Measurements from ENCODE around the gene ANAPC2.

The ANAPC2 gene, protein sequence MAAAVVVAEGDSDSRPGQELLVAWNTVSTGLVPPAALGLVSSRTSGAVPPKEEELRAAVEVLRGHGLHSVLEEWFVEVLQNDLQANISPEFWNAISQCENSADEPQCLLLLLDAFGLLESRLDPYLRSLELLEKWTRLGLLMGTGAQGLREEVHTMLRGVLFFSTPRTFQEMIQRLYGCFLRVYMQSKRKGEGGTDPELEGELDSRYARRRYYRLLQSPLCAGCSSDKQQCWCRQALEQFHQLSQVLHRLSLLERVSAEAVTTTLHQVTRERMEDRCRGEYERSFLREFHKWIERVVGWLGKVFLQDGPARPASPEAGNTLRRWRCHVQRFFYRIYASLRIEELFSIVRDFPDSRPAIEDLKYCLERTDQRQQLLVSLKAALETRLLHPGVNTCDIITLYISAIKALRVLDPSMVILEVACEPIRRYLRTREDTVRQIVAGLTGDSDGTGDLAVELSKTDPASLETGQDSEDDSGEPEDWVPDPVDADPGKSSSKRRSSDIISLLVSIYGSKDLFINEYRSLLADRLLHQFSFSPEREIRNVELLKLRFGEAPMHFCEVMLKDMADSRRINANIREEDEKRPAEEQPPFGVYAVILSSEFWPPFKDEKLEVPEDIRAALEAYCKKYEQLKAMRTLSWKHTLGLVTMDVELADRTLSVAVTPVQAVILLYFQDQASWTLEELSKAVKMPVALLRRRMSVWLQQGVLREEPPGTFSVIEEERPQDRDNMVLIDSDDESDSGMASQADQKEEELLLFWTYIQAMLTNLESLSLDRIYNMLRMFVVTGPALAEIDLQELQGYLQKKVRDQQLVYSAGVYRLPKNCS

GRCh38 chr9:137188490-137189296 is at the start of gene ANAPC2, which contains the start of gene SSNA1:
Gene ANAPC2, minus strand, starts transcription at chr9:137188560. Its CDS starts 28 bp downstream, at chr9:137188532.
Gene SSNA1, plus strand, starts transcription at chr9:137188676. Its CDS starts 51 bp downstream, at chr9:137188727.
- DNase-seq (ENCODE audit: low spot score): peak; percentile 92

DNA sequence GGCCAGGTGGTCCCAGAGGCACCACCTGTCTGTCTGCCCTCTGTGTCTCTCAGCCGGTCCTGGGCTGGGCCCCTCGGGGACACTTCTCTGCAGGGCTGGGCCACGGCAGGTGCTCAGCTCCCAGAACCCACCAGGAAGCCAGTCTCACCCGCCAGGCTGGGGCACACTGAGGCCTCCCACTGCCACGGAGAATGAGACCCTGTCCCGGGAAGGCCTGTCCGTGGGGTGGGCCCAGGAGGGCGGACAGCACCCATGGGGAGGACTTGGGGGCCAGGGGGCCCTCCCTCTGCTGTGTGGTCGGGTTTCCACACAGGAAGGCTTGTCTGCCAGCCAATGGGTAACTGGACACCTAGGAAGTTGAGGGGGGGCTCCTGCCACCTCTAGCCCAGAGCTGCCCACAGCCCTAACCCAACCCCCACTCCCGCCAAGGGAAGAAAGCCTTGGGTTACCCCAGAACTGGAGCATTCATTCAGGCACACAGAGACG is 48.6 kb upstream of the ANAPC2 start:
- DNase-seq (ENCODE audit: low spot score): no peak

GRCh38 chr9:137236238-137236935 is 48.0 kb upstream of the ANAPC2 start:
- peak; percentile 88 for DNase-seq (ENCODE audit: low spot score)

DNA sequence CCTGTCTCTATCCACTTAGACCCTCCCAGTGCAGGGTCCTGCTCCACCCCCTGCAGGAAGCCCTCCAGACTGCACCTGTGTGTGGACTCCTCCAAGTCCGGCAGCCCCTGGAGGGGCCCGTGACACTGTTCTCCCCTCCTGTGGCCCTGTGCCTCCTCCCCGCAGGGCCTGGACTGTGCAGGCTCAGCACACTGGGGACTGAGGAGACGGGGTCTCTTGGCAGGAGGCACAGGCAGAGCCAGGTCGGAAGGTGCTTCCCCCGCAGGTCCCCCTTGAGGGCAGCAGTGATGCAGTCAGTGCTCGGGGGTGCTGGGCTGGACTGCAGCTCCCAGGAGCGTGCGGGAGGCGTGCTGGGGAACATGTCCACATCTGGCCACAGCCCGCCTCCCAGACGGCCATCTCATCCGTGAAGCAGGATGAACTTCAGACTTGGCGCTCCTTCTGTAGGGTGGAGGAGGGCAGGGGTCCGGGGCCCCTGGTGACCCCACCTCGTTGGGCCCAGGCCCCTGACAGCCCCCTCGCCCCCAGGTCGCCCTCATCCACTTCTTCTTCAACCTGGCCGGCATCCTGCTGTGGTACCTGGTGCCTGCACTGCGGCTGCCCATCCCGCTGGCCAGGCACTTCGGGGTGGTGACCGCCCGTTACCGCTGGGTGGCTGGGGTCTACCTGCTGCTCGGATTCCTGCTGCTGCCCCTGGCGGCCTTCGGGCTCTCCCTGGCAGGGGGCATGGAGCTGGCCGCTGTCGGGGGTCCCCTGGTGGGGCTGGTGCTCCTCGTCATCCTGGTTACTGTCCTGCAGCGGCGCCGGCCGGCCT is 47.3 kb upstream of the ANAPC2 start:
- DNase-seq (ENCODE audit: low spot score): no peak

DNA sequence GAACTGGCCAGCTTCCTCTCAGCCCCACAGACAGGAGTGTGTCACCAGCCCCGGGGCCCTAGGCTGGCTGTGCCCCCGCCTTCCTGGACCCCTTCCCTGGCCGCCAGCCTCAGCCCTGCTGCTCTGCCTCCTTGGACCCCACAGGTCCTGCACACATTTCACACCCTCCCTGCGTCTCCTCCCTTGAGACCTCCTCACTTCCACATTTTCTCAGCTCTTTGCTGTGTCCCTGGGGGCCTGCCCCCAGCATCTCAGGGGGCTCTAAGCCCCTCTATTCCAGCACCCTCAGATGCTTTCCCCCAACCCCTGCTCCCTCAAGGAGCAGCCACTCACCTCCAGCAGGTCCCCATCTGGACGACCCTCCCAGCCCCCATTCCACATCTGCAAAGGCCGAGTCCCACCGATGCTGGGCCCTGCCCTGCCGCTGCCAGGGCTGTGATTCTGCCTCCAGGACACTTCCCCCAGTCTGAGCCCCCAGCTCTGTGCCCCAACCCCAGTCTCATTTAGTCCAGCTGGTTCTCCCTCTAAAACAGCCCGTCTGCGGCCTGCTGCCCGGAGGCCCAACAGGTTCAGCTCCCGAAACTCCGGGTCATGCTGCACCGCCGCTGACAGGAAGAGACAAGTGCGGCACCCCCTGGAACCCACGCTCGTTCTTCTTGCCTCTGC is 46.5 kb upstream of the ANAPC2 start:
- no peak for DNase-seq (ENCODE audit: low spot score)

GRCh38 chr9:137234055-137234697 is 45.8 kb upstream of the ANAPC2 start:
- DNase-seq (ENCODE audit: low spot score): no peak

DNA sequence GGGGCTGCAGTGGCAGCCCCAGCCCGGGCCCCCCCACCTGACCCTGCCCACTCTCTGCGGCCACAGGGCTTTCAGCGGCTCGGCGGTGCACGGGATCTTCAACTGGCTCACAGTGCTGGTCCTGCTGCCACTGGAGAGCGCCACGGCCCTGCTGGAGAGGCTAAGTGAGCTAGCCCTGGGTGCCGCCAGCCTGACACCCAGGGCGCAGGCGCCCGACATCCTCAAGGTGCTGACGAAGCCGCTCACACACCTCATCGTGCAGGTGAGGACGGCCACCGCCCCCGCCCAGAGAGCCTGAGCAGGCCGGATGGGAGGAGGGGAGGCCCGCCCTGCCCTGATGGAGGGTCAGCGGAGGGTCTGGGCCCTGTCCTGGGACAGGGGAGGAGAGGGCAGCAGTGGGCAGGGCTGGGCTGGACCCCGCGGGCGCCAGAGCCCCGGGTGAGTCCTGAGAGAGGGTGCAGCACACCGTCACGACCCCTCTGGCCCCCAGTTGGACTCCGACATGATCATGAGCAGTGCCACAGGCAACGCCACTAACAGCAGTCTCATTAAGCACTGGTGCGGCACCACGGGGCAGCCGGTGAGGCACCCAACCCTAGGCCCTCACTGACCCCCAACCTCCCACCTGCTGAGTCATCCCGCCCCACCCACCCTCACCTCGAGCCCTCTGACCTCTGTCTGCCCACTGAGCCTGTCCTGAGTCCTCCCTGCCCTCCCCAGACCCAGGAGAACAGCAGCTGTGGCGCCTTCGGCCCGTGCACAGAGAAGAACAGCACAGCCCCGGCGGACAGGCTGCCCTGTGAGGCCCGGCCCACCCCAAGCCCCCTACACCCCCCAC is 45.0 kb upstream of the ANAPC2 start:
- no peak for DNase-seq (ENCODE audit: low spot score)

DNA sequence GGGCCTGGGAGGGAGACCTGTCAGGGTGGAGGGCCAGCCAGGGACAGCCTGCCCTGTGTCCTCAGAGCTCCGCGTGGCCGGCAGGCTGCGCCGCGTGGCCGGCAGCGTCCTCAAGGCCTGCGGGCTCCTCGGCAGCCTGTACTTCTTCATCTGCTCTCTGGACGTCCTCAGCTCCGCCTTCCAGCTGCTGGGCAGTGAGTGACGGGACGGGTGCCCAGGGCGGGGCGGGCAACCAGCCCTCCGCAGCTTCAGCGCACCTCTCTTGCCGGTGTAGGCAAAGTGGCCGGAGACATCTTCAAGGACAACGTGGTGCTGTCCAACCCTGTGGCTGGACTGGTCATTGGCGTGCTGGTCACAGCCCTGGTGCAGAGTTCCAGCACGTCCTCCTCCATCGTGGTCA is 44.1 kb upstream of the ANAPC2 start:
- DNase-seq (ENCODE audit: low spot score): no peak

- DNase-seq (ENCODE audit: low spot score): no peak
Measured at GRCh38 chr9:137232101-137232500, 43.7 kb upstream of the ANAPC2 start.

DNA sequence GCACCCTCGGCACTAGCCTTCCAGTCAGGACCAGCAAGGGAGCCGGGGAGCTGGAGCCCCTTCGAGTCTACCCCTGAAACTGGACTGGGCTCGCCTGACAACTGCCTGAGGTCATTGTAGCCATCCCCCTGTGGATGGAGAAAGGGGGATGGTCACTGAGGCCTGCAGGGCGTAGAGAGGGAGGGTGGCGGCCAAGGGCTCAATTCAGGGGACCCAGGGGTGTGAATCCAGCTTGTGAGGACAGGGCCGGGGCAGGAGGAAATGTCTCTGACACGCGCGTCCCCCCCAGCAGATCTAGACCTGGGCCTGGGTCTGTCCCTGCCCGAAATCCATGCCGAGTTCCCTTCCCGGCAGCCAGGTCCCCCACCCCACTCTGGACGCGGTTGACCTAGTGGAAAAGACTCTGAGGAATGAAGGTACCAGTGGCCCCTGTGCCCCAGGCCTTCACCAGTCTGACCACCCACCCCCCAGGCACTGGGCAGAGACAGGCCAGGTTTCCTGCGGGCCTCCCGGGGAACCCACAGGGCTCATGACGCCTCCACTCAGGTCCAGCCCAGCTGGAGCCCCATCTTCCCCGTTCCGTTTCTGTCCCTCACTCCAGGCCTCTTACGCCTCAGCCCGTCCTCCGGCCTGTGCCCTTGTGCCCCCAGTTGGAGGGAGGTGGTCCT is 43.1 kb upstream of the ANAPC2 start:
- no peak for DNase-seq (ENCODE audit: low spot score)

DNA sequence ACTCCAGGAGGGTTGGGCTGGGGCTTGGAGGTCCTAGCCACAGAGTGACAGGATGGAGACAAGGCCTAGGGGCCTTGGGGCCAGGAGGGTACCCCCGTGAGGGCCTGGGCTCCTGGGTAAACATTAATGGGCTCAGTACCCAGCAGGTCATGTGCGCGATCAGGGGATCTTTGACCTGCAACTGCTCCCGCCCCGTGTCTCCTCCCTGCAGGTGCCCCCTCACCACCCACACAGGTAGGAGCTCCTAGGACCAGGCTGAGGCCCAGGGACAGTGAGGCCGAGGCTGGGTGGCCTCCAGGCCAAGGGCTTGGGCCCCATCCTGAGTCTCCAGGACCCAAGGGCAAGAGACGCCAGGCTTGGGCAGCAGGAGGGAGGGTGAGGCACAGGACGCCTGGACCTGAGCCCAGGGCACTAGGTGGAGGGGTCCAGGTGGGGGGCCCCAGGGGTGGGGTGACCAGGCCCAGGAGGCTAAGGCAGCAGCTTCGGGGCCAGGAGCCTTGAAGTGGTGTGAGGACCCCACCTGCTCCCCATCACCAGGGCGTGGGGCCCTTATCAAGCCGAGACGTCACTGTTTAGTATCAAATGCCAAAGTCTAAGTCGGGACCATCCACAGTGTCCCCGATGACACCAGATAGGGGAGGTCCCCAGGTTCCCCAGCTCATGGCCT is 42.5 kb upstream of the ANAPC2 start, which contains the start of gene SLC34A3:
SLC34A3 (plus strand) TSS at position 197 of the 667 bp plus-strand sequence. CDS start 802 bp downstream, outside the sequence.
- DNase-seq (ENCODE audit: low spot score): no peak

GRCh38 chr9:137229903-137230704 is 41.7 kb upstream of the ANAPC2 start:
- no peak for DNase-seq (ENCODE audit: low spot score)

DNA sequence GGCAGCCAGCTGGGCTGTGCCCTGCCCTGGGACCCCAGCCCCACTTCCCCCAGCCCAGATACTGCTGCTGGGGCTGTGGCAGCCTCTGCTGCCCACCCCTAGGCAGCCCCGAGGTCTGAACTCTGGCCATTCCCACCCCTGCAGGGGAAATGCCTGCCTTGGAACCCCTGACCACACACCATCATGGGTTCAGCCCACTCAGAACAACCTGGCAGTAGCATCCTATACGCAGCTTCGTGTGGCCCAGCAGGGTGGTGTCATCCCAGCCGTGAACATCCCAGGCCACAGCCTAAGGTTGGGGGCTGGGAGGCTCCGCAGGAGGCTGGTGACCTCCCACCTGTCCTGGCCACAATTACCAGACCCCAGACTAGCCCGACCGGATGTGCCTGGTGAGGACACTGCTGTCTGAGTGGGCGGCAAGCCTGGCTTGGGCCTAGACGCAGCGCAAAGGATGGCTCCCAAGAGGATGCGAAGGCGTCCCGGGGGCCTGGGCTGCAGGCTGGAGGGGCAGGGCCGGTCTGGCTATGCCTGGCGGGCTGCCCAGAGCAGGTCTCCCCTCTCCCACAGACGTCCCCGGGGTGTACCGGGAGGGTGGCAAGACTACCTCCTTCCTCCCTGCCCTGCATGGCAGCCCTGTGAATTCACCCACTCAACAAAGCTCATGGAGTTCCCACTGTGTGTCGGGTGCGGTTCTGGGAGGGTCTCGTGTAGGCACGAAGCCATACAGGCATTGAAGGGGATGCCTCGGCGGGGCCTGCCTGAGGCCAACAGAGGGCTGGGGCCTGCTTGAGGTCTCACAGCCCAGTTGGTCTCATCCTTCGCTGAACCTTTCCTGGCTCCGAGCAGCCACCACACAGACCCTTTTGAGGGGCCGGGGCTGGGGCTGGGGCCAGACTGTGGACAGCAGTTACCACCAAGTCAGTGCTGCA is 40.9 kb upstream of the ANAPC2 start:
- no peak for DNase-seq (ENCODE audit: low spot score)

GRCh38 chr9:137228506-137228967 is 40.2 kb upstream of the ANAPC2 start:
- no peak for DNase-seq (ENCODE audit: low spot score)

DNA sequence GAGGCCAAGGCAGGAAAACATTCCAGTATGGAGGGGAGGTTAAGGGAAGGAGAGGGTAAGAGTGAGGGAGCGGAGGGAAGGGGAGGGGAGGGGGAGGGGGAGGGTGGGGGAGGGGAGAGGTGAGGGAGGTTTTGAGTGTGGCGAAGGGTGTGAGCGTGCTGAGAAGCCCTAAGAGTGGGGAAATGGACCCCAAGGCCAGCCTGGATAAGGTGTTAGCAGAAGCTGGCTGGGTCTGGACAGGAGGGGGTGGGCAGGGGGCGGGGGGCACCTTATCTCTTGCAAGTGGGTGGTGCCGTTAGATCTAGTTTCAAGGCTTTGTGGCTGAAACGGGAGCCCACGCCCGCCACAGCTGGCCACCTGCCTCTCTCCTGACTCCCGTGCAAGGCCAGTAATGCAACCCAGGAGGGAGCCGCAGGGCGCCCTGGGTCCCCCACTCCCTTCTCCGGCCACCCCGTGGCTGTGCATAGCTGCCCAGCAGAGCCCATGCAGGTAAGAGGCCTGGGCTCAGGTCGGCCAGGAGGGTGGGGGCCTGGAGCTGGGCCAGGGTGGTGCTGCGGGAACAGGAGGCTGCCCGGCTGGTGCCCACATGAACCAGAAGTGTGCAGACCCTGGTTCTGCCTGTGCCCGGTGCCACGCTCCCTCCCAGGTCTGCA is 39.6 kb upstream of the ANAPC2 start:
- DNase-seq (ENCODE audit: low spot score): no peak

Measured in CD4-positive, alpha-beta T cell treated with Interleukin-15 for 4 hours (primary cell).